ENCODE results near the gene LIF.
A peak's percentile ranks its signal among the peaks of the same experiment; 100 is the strongest.

The LIF gene

GRCh38 chr22:30289141-30289979, 42.8 kb upstream of the LIF start, which contains the start of gene CASTOR1:
Gene CASTOR1, minus strand, starts transcription at chr22:30289505. Its CDS starts 8 bp downstream, at chr22:30289497.
- H3K27ac ChIP-seq (ENCODE audit: low read depth, low read length) = peak within 1 kb of the TSS; percentile 95
- peak within 1 kb of the TSS; percentile 76 to 91 for H3K4me3 ChIP-seq (ENCODE audit: low read depth in 1 of 2, low read length in 2 of 2)
- H3K9me3 ChIP-seq (ENCODE audit: low read length) = no peaks in the 10 kb centered on the region
- H3K36me3 ChIP-seq (ENCODE audit: insufficient read depth, low read length) = peaks cover 38% of the 10 kb centered on the region
- peaks cover 28% of the 10 kb centered on the region for H3K4me1 ChIP-seq (ENCODE audit: insufficient read depth, low read length)
- peak within 1 kb of the TSS; percentile 33 for H3K9ac ChIP-seq (ENCODE audit: low read length)
- H3K27me3 ChIP-seq (ENCODE audit: control insufficient read depth in 1 of 2, insufficient read depth in 2 of 2, low read length in 2 of 2) = no peaks in the 10 kb centered on the region

- Histone ChIP-seq H3K27ac (ENCODE audit: low read depth, low read length) (peak overlapping the region; percentile 95), H3K36me3 (ENCODE audit: insufficient read depth, low read length) (peaks cover 30% of the 10 kb centered on the region), H3K4me1 (ENCODE audit: insufficient read depth, low read length) (peaks cover 28% of the 10 kb centered on the region), H3K27me3 (ENCODE audit: control insufficient read depth in 1 of 2, insufficient read depth in 2 of 2, low read length in 2 of 2) (no peaks in the 10 kb centered on the region), H3K9ac (ENCODE audit: low read length) (peak overlapping the region; percentile 9), H3K9me3 (ENCODE audit: low read length) (no peaks in the 10 kb centered on the region), H3K4me3 (ENCODE audit: low read depth in 1 of 2, low read length in 2 of 2) (peak overlapping the region; percentile 76 to 91)
Measured at GRCh38 chr22:30288419-30289140, 42.0 kb upstream of the LIF start.

DNA sequence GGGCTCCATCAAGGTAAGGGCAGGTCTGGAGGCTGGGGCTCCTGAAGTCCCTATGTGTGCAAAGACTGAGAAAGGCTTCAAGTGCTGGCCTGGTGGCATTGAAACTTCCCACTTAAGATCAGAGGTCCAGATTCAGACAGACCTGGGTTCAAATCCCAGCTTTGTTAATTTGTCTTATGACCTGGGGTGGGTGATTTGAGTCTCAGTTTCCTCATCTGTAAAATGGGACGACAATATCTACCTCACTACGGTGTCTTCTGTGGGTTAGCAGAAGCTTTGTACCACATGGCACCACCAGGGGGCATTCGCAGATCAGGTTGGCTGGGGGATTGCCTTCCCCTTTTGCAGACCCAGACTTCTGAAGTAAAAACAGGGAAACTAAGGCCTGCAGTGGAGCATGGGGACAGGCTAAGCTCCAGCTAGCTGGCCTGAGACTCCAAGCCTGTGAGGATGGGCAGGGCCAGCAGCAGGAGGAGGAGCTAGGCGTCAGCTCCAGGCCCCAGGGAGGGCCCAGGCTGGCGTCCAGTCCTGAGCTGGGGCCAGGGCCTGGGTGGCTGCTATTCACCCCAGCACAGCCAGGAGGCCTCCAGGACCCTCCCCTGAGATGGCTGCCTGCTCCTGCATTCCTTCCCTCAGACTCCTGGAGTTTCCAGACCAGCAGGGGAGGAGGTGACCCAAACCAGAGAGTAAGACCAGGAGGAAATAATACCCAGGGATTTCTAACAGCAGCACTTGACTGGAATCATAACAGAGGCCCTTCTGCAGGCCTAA, 41.3 kb upstream of the LIF start:
- peak overlapping the region; percentile 95 for H3K27ac ChIP-seq (ENCODE audit: low read depth, low read length)
- peak overlapping the region in 1 of 2 donors; percentile 76 for H3K4me3 ChIP-seq (ENCODE audit: low read depth in 1 of 2, low read length in 2 of 2)

GRCh38 chr22:30286813-30287647, 40.5 kb upstream of the LIF start:
- H3K4me3 ChIP-seq (ENCODE audit: low read depth in 1 of 2, low read length in 2 of 2) = no peak overlapping the region
- peaks cover 14% of the 10 kb centered on the region for H3K36me3 ChIP-seq (ENCODE audit: insufficient read depth, low read length)
- no peak overlapping the region for H3K9ac ChIP-seq (ENCODE audit: low read length)
- H3K27ac ChIP-seq (ENCODE audit: low read depth, low read length) = no peak overlapping the region
- peaks cover 28% of the 10 kb centered on the region for H3K4me1 ChIP-seq (ENCODE audit: insufficient read depth, low read length)
- no peaks in the 10 kb centered on the region for H3K27me3 ChIP-seq (ENCODE audit: control insufficient read depth in 1 of 2, insufficient read depth in 2 of 2, low read length in 2 of 2)
- no peaks in the 10 kb centered on the region for H3K9me3 ChIP-seq (ENCODE audit: low read length)

More for the DNA sequence above, 41.3 kb upstream of the LIF start:
- H3K27me3 ChIP-seq (ENCODE audit: control insufficient read depth in 1 of 2, insufficient read depth in 2 of 2, low read length in 2 of 2) = no peaks in the 10 kb centered on the region
- no peaks in the 10 kb centered on the region for H3K9me3 ChIP-seq (ENCODE audit: low read length)
- H3K9ac ChIP-seq (ENCODE audit: low read length) = no peak overlapping the region
- peaks cover 22% of the 10 kb centered on the region for H3K36me3 ChIP-seq (ENCODE audit: insufficient read depth, low read length)
- peaks cover 28% of the 10 kb centered on the region for H3K4me1 ChIP-seq (ENCODE audit: insufficient read depth, low read length)

DNA sequence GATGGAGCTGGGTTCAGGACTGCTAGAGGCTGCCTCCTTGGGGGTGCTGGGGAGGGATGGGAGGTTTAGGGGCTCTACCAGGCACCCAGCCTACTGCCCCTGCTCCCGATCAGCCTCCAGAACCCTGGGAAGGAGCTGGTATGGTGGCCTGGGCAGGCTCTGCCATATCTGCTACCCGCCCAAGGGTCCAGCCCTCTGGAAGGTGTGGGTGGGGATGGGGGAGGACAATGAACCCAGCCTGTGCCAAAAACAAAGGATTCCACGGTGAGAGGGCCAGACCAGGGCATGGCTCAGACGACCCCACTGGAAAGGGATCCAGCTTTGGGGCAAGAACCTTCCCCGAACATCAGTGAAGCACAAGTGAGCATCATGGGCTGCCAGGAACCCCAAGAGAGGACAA, 39.8 kb upstream of the LIF start:
- no peaks in the 10 kb centered on the region for H3K9me3 ChIP-seq (ENCODE audit: low read length)
- H3K27me3 ChIP-seq (ENCODE audit: control insufficient read depth in 1 of 2, insufficient read depth in 2 of 2, low read length in 2 of 2) = no peaks in the 10 kb centered on the region
- no peak overlapping the region for H3K4me3 ChIP-seq (ENCODE audit: low read depth in 1 of 2, low read length in 2 of 2)
- H3K27ac ChIP-seq (ENCODE audit: low read depth, low read length) = no peak overlapping the region
- peaks cover 23% of the 10 kb centered on the region for H3K4me1 ChIP-seq (ENCODE audit: insufficient read depth, low read length)
- H3K36me3 ChIP-seq (ENCODE audit: insufficient read depth, low read length) = peaks cover 12% of the 10 kb centered on the region
- no peak overlapping the region for H3K9ac ChIP-seq (ENCODE audit: low read length)

GRCh38 chr22:30285846-30286200, 39.3 kb upstream of the LIF start:
- peaks cover 12% of the 10 kb centered on the region for H3K36me3 ChIP-seq (ENCODE audit: insufficient read depth, low read length)
- H3K9ac ChIP-seq (ENCODE audit: low read length) = no peak overlapping the region
- H3K9me3 ChIP-seq (ENCODE audit: low read length) = no peaks in the 10 kb centered on the region
- peaks cover 18% of the 10 kb centered on the region for H3K4me1 ChIP-seq (ENCODE audit: insufficient read depth, low read length)
- H3K27me3 ChIP-seq (ENCODE audit: control insufficient read depth in 1 of 2, insufficient read depth in 2 of 2, low read length in 2 of 2) = no peaks in the 10 kb centered on the region
- H3K27ac ChIP-seq (ENCODE audit: low read depth, low read length) = no peak overlapping the region
- no peak overlapping the region for H3K4me3 ChIP-seq (ENCODE audit: low read depth in 1 of 2, low read length in 2 of 2)

- Histone ChIP-seq H3K27me3 (ENCODE audit: control insufficient read depth in 1 of 2, insufficient read depth in 2 of 2, low read length in 2 of 2) (no peaks in the 10 kb centered on the region), H3K4me1 (ENCODE audit: insufficient read depth, low read length) (peaks cover 13% of the 10 kb centered on the region), H3K9me3 (ENCODE audit: low read length) (no peaks in the 10 kb centered on the region), H3K36me3 (ENCODE audit: insufficient read depth, low read length) (peaks cover 12% of the 10 kb centered on the region), H3K9ac (ENCODE audit: low read length) (no peak overlapping the region), H3K4me3 (ENCODE audit: low read depth in 1 of 2, low read length in 2 of 2) (no peak overlapping the region), H3K27ac (ENCODE audit: low read depth, low read length) (no peak overlapping the region)
Measured at GRCh38 chr22:30285176-30285845, 38.8 kb upstream of the LIF start.

DNA sequence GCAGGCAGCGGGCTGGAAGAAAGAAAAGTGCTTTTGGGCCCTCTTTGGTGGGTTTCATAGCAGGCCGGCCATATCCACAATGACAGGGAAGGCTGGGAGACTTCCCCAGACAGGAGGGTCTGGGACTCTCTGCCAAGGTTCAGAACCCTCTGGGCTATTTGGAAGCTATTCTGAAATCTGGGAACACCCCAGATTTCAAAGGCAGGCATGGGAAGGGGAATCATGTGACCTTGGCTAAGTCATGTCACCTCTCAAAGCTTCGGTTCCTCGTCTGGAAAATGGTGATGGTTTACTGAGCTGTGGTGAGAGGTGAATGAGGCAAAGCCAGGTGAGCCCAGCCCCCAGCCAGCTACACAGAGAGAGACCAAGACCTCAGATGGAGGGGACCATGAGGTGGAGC, 38.1 kb upstream of the LIF start:
- Histone ChIP-seq H3K9ac (ENCODE audit: low read length) (no peak overlapping the region), H3K27ac (ENCODE audit: low read depth, low read length) (no peak overlapping the region), H3K27me3 (ENCODE audit: control insufficient read depth in 1 of 2, insufficient read depth in 2 of 2, low read length in 2 of 2) (no peaks in the 10 kb centered on the region), H3K36me3 (ENCODE audit: insufficient read depth, low read length) (peaks cover 12% of the 10 kb centered on the region), H3K4me3 (ENCODE audit: low read depth in 1 of 2, low read length in 2 of 2) (no peak overlapping the region), H3K9me3 (ENCODE audit: low read length) (no peaks in the 10 kb centered on the region), H3K4me1 (ENCODE audit: insufficient read depth, low read length) (peaks cover 7% of the 10 kb centered on the region)

GRCh38 chr22:30284172-30284571, 37.6 kb upstream of the LIF start:
- Histone ChIP-seq H3K27ac (ENCODE audit: low read depth, low read length) (no peak overlapping the region), H3K27me3 (ENCODE audit: control insufficient read depth in 1 of 2, insufficient read depth in 2 of 2, low read length in 2 of 2) (no peaks in the 10 kb centered on the region), H3K4me1 (ENCODE audit: insufficient read depth, low read length) (peaks cover 7% of the 10 kb centered on the region), H3K9ac (ENCODE audit: low read length) (no peak overlapping the region), H3K9me3 (ENCODE audit: low read length) (no peaks in the 10 kb centered on the region), H3K36me3 (ENCODE audit: insufficient read depth, low read length) (peaks cover 12% of the 10 kb centered on the region), H3K4me3 (ENCODE audit: low read depth in 1 of 2, low read length in 2 of 2) (no peak overlapping the region)

DNA sequence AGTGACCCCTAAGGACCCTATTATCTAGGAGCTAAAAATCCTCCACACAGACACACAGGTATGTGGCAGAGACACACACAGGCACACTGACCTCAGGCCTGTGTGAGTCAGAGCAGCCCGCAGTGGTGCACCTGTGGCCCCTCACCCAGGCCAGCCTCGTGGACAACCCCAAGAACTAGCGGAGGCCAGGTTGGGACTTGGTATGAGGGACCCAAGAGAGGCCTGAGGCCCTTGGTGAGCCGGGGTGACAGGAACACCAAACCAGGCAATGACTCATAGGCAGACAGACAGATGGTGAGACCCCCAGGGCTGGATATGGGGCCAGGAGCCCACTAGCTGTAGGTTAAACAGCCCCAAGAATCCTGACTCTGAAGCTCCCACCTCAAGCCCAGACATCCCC, 36.8 kb upstream of the LIF start:
- Histone ChIP-seq H3K27ac (ENCODE audit: low read depth, low read length) (no peak overlapping the region), H3K9me3 (ENCODE audit: low read length) (no peaks in the 10 kb centered on the region), H3K9ac (ENCODE audit: low read length) (no peak overlapping the region), H3K4me1 (ENCODE audit: insufficient read depth, low read length) (peaks cover 6% of the 10 kb centered on the region), H3K36me3 (ENCODE audit: insufficient read depth, low read length) (peaks cover 12% of the 10 kb centered on the region), H3K4me3 (ENCODE audit: low read depth in 1 of 2, low read length in 2 of 2) (no peak overlapping the region), H3K27me3 (ENCODE audit: control insufficient read depth in 1 of 2, insufficient read depth in 2 of 2, low read length in 2 of 2) (no peaks in the 10 kb centered on the region)

Measured in muscle layer of colon (tissue), 2 donors.